NCI-H82 treated with DMSO at 0.1 percent for 48 hours (cell line): ENCODE measurements around the gene SLC26A1.
A peak's percentile ranks its signal among the peaks of the same experiment; 100 is the strongest.
"Not testable (repeated sequence)": the region's sequence is repeated elsewhere in the genome, so short reads cannot be mapped to it uniquely, and the experiment has no call there.

Experiments
- DNase-seq: peaks from one replicate; lab custom pipeline; 2025; ENCODE audit not compliant: unreplicated experiment; lab: John Stamatoyannopoulos, UW

SLC26A1 gene

GRCh38 chr4:999882-1000425, 6.8 kb upstream of the SLC26A1 start:
- DNase-seq: no peak

DNA sequence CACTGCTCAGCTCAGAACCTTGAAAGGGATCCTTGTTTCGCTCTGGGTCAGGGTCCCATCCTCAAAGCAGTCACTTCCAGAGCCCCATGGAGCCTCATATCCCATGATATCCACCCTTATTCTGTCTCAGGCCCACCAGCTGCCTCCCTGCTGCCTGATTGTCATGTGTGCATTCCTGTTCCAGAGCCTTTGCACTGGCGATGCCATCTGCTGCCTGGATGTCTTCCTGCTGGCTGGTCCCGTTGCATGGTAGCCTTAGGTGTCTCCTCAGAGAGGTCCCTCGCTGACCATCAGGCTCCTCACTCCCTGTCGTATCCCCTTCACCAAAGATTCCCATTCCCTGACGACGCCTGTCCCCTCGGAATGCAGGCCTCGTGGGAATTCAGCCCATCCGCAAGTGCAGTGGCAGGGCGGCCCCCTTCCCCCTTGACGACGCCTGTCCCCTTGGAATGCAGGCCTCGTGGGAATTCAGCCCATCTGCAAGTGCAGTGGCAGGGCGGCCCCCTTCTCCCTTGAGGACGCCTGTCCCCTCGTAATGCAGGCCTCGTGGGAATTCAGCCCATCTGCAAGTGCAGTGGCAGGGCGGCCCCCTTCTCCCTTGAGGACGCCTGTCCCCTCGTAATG, 6.1 kb upstream of the SLC26A1 start:
- not testable (repeated sequence) for DNase-seq

DNA sequence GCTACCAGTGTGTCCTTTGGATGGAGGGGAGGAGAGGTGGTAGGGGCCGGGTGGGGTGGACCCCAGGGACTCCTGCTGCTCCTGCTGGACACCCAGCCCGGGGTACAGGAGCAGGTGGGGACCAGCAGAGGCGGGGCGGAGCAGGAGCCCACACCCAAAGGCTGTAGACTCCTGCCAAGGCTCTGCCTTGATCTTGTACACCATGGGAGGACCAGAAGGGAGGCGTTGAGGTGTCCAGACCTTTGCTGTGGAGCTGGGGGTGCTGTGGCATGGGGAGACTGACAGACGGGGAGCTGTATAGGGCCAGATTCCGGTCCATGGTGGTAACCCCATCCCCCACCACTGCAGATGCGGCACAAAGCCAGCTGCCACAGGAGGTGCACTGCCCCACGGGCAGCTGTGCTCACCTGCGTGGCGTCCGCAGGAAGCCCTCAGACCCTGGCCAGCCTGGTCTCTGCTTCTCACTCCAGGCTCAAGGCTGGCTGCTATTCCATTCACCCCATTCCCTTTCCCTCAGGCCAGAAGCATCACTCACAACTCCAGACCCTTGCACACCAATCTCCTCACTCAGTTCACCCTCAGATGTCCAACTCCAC, 5.0 kb upstream of the SLC26A1 start:
- DNase-seq: no peak

DNA sequence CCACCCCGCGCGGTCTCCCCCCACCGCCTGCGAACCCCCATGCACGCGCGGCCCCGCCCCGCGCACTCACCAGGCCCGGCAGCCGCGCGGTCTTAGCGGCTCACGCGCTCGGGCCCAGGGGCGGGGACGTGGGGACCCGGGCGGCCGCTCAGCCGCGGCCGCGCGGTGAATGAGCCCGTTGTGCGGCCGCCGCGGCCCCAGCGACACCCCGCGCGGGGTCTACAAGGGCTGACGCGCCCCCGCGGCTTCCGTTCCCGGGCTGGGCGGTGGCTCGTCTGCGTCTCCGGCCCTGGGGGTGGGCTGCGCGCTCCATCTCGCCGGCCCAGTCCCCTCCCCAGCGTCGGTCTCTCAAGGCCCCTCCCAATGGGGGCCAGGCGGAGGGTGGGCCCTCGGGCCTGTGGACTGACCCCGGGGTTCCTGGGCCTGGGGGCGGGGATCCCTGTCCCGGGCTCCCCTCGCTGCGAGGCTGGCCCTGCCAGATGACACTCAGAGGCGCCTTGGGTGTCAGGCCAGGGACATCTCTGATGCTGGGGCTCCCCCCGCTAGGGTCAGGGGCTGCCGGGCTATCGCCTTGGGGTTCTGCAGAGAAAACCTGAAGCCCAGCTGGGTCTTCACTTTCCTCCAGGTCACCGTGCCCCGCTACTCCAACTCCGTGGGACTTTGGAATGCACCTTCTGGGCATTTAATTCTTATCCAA, 4.3 kb upstream of the SLC26A1 start:
- no peak for DNase-seq

DNA sequence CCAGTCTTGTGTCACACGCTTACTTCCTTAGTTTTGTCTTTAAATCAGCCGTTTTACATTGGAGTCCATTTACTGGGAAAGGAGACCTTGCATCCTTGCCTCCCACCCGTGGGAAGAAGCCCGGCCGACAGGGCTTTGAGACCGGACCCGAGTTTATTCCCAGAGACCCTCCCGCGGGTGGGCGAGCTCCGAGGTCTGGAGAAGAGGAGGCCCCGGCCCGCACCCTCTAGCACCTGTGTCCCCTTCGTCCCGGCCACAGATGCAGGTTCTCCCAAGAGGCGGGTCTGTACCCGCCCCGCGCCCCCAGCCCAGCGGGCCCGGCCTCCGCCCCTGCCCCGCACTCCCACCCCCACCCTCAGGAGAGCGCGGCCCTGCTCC, 3.8 kb upstream of the SLC26A1 start:
- no peak for DNase-seq

GRCh38 chr4:996030-996996, 3.1 kb upstream of the SLC26A1 start:
- DNase-seq: no peak

GRCh38 chr4:995311-996026, 2.3 kb upstream of the SLC26A1 start:
- no peak for DNase-seq

DNA sequence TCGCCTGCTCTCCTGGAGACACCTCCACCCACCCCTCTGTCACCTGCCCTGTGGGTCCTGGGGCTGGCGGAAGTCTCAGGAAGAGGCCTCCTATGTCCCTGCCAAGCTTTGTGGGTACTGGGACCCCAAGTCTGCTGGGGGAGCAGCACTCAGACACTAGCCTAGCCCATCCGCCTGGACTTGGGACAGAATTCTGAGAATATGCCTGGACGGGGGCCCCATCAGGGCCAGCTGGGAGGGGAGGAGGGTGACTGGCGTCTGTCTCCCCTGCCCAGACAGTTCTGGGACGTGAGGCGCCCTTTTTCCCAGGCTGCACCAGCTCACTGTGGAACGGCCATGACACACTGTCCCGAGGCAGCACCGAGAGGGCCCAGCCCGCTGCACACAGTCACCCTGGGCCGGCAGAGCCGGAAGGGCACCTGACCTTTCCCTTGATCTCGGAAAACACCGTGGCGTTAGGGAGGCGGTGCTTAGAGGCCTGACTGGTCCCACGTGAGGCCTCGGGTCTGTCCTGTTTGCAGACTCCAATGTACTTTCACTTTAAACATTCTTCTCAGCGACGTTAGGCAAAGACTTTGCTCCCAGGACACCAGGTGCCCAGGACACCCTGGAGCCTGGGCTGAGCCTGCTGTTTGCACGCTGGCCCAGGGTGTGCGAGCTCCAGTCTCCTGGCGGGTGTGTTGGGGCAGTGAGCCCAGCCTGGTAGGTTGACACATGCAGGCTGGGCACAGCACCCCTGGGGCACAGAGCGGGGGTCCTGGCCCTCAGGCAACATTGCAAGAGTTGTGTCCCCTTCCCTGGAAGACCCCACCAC, 700 bp downstream of the SLC26A1 start:
- DNase-seq: no peak

DNA sequence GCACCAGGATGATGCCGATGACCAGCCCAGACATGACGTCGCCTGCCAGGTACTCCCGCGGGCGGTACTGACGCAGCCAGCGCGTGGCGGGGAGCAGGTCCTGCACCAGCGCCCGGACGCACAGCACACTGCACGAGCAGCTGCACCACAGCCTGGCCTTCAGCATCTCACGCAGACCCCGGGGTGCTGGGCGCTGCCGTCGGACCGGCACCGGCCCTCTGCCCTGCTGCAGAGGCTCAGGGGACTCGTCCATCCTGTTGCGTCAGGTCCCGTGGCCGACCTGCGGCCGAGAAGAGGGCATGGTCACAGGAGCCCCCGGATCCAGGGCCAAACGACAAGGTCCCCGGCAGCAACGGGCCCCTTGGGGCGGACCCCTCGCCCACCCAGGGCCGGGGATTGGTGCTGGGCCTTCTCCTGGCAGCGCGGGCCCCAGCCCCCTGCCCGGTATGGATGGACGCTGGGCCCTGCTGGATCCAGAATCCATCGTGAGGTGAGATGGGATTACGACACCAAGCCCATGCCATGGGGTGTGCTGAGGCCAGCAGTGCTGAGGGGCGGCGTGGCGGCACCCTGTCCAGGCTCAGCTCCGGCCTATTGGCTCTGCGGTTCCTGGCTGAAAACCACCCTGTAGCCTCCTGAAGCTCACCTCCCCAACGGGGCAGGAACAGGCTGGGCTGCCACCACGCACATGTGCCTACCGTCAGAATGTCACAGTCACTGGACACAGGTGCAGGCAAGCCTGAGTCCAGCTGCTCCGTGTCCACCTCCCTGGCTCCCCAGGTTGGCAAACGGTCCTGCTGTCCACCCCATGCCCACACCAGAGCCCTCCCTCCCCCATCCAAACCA, 1.5 kb downstream of the SLC26A1 start:
- DNase-seq: no peak

- no peak for DNase-seq
Observed at GRCh38 chr4:990746-991367, 2.3 kb downstream of the SLC26A1 start.

DNA sequence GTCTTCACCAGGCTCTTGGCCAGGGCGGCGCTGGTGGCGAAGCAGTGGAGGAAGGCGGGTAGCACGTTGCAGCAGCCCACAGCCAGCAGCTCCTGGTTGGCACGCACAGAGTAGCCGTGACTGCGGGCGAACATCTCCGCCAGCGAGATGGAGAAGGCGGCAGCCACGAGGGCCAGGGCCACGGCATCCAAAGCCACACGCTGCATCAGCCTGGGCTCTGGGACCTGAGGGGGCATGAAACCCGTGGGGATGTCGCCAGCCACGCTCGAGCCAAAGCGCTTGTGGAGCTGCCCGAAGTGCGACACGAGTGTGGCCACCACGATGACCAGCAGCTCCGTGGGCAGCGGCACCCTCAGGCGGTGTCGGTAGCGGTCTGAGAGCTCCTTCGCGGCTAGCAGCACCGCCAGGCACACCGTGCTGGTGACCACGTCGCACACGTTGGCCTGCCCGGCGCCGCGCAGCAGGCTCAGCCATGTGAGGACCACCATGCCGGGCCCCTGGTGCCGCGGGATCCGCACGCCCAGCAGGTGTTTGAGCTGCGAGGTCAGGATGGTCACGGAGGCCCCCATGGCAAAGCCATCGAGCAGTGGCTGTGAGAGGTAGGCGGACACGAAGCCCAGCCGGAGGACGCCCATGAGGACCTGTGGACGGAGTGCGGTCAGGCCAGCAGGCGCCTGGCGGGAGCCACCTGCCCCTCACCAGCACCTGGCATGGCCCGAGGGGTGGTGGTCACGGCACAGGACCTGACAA, 3.3 kb downstream of the SLC26A1 start:
- DNase-seq: no peak

DNA sequence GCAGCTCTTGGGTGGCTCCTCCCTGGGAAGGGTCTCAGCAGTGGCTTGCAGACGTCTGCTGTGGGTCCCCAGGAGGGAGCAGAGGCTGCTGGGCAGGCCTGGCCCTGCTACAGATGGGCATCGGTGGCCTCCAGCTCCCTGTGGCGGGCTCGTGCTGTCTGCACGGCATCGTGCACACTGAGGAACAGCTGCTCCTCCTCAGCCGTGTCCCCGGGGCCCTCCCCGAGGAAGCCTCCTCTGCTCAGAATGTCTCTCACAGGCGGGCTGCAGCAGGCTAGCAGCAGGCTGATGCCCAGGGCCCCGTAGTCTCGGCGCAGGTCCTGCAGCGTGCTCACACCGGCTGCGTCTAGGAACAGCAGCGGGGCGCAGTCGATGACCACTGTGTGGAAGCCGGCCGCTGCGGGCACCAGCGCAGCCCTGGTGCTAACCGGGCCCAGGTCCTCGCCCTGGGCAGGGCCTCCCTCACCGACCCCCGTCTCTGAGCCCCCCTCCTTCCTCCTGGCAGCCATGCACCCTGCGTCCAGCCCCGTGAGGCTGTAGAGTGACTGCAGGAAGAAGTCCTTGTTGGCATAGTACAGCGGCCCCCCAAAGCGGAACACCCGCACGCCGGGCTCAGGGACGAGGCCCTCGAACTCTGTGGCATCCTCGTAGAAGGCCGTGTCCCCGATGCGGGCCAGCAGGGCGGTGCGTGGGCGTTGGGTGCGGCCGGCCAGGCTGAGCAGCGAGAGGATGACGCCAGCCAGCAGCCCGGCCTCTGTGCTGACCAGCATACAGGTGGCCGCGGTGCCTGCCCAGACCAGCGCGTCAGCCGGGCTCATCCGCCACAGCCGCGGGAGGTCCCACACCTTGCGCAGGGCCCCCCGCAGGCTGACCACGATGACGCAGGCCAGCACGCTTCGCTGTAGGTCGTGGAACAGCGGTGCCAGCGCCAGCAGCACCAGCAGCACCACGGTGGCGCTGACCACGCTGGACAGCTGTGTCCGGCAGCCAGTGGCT, 4.2 kb downstream of the SLC26A1 start:
- DNase-seq: no peak

GRCh38 chr4:987624-988513, 5.3 kb downstream of the SLC26A1 start:
- no peak for DNase-seq

DNA sequence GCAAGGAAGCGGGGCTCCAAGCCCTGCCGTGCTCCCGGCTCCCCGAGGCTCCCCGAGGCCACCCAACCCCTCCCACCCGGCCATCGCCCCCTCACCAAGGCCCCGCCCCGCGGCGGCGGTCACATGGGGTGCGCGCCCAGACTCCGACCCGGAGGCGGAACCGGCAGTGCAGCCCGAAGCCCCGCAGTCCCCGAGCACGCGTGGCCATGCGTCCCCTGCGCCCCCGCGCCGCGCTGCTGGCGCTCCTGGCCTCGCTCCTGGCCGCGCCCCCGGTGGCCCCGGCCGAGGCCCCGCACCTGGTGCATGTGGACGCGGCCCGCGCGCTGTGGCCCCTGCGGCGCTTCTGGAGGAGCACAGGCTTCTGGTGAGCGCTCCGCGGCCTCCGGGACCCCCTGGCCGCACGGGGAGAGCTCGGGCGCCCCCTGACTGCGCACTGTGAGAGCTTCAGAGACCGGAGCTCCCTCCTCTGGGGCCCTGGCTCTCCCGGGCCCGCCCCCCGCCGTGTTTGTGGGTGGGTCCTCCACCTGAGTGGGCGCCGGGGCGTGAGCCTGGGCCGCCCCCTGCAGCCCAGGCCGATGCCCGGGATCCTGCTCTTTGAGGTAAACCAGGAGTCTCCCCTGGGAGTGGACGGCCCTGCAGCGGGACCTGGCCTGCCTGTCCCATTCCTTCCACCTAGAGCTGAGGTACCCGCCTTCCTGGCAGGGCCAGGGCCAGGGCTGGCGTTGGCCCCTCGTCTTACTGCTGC, 6.2 kb downstream of the SLC26A1 start, which contains the start of gene IDUA:
IDUA (plus strand) TSS at position 166 of the 745 bp plus-strand sequence; CDS start at position 207, 41 bp downstream.
- DNase-seq: peak; percentile 11
